Suppressor macrophage treated with lipopolysaccharide for 1 hour (primary cell): ENCODE results near the gene NKX2-8.
A peak's percentile ranks its signal among the peaks of the same experiment; 100 is the strongest.

Experiments
- DNase-seq, 3 donors: peaks; one replicate each; pipeline ENCODE4 v3.0.0-alpha.2; 2020 to 2022

NKX2-8 gene

DNA sequence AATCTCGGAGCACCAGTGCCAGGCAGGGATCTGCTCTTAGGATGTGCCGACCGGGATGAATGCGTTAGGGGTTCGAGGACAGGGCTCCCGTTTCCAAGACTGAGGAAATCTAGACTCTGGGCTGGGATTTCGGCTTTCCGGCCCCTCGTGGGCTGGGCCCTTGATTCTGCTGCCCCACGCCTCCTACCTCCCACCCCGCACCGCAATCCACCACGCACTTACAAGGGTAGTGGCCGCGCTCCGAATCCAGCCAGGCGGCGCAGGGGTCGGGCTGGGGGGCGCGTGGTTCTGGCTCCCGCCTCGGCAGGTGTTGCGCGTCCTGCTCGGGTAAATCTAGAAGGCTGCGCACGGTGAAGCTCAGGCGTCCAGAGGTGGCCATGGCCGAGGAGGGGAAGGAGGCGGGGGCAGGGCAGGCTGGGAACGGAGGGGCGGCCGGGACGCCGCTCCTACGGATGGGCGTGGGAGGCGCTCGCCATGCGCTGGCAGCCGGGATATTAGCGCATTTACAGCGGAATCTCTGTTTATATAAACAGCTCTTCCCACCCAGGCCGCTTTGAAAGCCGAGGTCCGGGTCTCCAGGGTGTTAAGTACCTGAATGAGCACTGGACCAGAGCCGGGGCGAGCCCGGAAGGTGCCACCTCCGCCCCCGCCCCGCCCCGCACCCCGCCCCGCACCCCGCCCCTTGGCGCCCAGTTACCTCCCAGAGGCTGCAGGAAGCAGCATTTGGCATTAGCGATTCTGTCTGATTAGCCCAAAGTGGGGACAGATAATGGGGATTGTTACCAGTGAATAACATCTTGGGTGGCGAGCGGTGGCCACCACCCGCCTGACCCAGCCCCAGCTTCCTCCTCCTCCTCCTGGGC is at the start of gene NKX2-8:
Gene NKX2-8 (minus strand): TSS at position 604 of the 863 bp plus-strand sequence. CDS start 225 bp downstream, at position 379.
- no peak for DNase-seq

GRCh38 chr14:36627981-36628380 is 45.6 kb upstream of the NKX2-8 start:
- DNase-seq: no peak

- no peak for DNase-seq
Measured at GRCh38 chr14:36626151-36626550, 43.7 kb upstream of the NKX2-8 start.

- DNase-seq: no peak
Measured at GRCh38 chr14:36625436-36625835, 43.0 kb upstream of the NKX2-8 start.

GRCh38 chr14:36625014-36625413 is 42.6 kb upstream of the NKX2-8 start:
- DNase-seq: no peak

- DNase-seq: no peak
Measured at GRCh38 chr14:36619853-36620252, 37.4 kb upstream of the NKX2-8 start.

GRCh38 chr14:36619131-36619530 is 36.7 kb upstream of the NKX2-8 start:
- DNase-seq: no peak

DNA sequence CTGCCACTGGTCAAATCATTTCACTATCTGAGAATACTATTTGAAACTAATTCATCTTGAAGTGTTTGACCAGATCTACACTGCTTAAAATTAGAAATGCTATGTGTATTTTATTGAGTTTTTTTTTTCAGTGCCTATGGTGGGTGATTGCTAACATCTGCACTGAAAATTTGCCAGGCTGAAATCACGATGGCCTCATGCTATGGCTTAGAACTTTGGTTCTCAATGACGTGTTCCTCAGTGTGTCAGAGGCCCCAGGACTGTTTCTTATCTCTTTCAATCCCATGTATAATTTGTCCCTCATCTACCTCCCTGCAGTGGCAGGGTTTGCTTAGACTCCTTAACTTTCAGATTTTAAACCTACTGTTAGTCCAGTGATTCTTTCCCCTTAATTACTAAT is 36.2 kb upstream of the NKX2-8 start:
- no peak for DNase-seq

DNA sequence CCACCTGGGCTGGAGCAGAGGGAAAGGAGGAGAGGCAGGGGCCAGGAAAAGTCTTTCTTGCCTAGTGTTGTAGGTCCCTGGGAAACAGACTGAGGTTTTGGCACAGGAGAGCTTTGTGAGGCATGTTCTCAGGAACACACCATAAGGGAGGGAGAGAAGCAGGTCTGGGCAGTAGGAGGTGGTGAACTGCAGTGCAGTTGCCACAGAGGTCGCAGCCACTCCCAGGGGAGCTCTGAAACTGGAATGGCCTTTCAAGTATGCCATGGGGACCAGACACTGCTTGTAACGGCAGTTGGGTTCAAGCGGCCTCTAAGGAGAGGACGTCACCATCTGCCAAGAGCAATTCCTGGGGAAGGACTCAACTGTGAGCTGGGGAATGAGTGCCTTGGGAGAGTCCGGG is 35.4 kb upstream of the NKX2-8 start:
- DNase-seq: no peak

- DNase-seq: no peak
Measured at GRCh38 chr14:36605506-36605857, 23.1 kb upstream of the NKX2-8 start.

DNA sequence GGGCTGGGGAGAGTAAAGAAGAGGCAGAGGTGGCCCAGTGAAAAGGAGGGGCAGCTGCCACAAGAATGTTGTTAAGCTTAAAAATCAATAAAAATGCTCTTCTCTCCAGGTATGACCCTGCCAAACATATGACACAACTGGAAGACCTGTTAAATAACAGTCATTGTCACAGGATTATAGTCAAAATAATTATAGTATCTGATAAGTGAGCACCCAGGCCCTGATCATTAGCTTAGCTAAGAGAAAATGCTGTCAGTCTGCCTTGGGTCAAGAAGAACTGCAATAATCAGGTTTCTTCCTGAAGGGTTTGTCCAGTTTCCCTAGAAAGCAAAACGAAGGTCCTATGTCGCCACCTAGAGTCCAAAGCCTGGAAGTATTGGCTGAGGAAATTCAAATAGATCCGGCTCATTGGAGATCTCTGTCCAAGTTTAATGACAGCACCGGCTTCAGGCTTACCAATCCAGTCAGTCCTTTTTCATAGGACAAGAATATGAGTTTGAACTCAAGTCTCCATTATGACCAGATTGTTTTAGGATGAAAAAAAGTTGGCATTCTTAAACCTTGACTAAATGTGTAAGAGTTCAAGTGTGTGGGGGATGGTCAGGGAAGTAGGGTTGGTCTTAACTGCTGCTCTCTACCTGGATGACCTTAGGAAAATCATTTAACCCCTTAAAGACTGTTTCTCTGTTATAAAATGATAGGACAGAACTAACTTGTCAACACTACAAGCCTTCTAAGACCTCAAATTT is 22.5 kb upstream of the NKX2-8 start:
- DNase-seq: peak; percentile 76 to 83 (median 78)

GRCh38 chr14:36600431-36600830 is 18.0 kb upstream of the NKX2-8 start:
- no peak for DNase-seq

DNA sequence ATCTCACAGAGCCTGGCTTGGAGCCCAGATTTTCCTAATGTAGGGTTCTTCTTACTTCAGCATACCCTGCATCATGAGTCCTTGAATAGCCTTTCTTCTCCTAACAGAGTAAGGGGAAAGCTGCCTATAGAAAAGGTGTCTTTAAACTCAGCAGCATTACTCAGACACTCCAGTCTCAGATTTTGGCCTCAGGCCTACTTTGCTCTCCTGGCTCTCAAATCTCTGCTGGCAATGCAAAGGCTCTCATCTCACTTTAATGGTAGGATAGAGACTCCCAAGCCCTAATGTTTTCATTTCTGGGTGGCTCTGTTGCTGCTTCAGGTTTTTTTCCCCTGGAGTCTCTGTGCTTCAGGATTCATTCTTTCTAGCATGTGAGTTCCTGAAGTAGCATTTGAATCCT is 9.1 kb upstream of the NKX2-8 start:
- no peak for DNase-seq

GRCh38 chr14:36588788-36589187 is 6.4 kb upstream of the NKX2-8 start:
- DNase-seq: no peak

DNA sequence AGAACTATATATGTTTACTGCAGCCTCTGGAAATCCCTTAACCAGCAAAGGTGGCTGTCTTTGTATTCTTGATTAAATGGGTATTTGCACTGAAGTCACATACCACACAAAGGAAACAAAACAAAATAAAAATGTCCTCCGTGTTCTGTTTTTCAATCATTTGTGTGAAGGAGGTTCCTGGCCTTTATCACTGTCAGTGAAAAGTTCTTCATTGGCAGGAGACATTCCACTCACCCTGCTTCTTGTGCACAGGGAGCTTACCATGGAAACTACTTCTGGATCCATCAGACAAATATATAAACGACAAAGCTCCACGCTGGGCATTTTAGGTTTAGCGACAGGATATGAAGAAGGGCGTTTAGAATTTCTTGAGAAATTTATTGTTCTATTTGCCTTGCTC is 5.7 kb upstream of the NKX2-8 start:
- no peak for DNase-seq

DNA sequence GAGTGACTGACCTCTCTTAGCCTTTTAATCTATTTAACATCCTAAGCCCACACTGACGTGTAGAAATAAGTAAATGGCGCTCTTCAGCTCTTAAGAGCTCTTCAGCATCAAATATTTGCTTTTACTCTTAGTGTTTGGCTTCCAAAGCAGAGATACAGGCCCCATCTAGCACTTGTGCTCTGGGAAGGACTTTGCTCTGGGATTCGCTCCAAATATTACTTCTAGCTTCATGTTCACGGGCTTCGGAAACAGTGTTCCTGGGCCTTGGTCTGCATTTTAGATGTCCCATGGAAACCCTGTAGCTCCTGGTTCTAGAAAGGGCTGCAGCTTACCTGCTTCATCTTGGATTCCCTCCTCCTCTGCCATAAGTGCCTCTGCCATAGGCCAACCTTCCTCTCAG is 2.7 kb upstream of the NKX2-8 start:
- DNase-seq: no peak

DNA sequence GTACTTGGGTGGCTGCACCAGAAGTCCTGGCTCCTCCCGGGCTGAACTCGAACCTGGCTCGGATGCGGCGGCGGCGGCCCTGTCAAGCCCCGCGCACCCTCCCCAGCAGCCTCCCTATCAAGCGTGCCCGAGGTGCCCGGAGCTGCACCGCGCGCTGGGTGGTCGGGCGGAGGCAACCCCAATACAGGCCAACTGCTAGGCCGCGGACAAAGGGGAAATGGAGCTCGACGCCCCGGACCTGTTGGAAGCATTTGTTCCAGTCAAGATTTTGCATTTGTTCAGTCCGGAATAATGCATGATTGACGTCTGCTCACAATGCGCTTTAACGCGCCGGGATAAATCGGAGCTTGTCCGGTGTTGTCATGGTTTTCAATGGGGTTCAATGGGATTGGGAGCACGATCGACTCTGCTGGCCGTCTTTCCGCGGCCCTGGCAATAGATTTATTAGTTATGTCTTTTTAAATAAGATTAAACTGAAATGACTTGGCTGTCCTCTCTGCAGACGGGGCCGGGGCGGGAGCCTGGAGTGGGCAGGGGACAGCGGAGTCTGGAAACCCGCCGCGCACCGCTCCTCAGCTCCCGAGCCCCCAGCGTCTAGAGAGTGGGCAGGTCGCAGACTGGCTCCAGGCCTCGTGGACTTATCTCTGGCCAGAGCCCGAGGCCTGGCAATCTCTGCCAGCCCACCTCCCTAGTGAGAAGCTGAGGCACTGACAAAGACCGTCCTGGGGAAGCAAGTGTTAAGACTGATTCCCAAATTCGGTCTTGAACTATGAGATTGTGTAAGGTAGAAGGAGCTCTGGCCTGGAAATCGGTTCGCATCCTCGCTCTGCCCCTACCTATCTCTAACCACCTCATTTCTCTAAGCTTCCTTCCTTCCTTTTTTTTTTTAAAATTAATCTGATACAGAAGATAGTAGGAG is 1.7 kb upstream of the NKX2-8 start:
- DNase-seq: no peak

DNA sequence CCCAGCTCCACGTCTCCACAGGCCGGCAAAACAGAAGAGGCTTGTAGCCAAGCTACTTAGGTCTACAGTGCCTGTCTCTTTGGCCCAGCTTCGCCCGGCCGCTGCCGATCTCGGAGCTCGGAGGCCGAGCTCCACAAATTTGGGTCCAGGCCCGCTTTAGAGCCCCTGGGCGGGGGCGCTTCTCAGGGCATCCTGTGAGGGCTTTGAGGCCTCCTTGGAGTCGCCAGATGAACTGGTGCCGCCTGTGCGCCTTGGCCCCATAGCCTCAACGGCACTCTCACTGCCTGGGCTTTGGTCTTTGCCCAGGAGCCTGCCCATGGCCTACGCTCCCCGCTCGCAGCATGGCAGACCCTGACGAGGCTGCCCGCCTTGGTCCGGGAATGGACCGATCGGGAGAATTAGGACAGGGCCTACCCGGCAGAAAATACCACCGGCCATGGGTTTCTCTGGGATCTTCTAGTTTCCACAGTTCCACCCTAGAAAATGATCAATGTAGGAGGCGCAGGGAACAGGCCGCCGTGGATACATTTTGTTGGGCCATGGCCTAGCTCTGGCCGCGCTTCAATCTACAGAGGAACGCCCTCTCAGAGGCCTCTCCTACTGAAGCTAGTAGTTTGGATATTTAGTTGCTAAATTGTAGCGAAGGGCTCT is 953 bp upstream of the NKX2-8 start:
- no peak for DNase-seq

GRCh38 chr14:36582874-36583241 is 444 bp upstream of the NKX2-8 start:
- DNase-seq: no peak

DNA sequence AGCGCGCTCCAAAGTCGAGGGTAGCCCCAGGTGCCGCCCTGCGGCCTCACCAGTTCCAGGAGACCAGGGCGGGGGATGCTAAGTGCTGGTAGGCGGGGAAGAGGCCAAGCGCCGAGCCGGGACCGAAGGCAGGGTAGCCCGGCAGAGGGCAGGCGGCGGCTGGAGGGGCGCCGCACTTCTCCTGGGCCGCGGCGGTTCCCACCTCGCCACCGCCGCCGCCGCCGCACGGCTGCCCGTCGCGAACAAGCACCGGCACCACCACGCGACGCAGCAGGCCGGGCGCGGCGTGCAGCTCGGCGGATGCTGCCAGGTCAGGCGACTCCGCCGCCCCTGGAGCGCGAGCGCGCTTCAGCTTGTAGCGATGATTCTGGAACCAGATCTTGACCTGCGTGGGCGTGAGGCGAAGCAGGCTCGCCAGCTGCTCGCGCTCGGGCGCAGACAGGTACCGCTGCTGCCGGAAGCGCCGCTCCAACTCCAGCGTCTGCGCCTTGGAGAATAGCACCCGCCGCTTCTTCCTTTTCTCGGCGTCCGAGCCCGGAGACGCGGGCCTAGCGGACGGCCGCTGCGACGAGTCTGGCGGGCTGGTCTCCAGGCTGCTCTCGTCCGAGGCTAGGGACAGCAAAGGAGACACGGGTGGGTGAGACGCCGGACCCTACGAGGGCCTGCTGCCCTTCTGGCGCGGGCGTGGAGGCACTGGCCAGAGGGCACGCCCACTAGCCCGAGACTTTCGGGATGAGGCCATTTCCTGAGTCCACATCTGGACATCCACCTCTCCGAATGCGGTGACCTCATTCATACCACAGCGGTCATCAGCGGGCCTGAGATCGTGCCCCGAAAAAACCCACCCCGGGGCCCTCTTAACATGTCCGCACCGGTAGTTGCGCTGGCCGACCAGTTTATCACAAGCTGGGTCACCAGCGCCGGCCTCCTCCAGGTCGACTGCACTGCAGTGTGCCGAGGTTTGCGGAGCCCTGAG is 1.3 kb downstream of the NKX2-8 start:
- DNase-seq: peak in 2 of 3 donors; percentile 18 to 35

DNA sequence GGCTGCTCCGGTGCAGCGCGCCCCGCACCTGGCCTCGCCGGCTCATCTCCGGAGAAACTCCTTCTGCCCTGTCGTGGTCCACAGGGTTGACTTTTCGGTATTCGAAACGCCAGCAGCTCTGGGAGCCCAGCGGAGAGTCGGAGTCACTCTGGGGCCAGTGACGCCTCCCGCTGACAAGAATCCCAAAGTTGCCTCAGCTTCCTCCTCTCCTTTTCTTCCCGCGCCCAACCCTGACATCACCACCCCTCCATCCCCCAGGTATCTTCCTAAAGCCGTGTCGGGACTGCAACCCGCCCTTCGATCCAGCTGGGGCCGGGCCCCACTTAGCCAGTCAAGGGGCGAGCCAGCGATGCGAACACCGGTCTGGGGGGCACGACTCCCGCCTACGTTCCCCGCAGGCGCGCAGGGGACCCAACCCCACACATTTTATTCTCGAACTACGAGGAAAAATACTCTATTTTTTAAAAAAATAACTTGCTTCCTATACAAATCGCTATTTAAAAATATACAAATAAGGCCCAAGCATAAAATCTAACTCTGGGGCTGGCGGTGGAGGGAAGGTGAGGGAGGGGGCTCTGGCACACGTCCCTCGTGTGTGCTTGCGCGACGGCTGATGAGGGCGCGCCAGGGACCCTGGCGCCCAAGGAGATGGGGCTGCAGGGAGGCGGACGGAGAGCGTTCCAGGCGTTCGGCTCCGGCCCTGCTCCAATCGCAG is 2.1 kb downstream of the NKX2-8 start:
- no peak for DNase-seq
